ENCODE data around the gene TMEM163.

The TMEM163 gene

DNA sequence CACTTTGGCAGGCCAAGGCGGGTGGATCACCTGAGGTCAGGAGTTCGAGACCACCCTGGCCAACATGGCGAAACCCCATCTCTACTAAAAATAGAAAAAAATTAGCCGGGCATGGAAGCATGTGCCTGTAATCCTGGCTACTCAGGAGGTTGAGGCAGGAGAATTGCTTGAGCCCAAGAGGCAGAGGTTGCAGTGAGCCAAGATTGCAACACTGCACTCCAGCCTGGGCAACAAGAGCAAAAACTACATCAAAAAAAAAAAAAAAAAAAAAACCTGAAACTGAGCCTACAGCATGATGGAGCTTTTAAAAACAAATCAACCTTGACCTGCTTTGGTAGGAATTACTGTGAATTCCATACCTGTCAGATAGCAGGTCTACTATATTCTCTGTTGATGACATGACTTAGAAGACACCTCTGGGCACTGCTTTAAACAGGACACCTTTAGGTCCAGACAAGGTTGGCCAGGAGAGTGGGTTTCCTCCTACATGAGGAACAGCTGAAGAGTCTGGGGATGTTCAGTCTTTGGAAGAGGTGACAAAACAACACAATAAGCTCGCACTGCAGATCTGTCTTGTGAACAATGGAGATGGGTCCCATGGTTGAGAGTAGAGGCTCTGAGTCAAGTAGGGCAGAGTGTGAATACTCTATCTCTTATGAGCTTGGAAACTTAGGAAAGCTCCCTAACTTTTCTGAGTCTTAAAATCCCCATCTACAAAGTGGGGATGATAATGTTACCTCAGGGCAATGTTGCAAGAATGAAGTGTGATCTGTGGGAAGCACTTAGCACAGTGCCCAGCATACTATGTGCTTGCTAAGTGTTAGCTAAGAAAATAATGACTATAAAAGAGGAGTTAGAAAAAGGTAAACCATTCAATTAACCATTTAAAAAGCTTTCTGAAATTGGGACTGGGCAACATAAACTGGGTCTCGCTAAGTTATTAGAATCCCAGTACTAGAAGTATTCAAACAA lies 25.2 kb downstream of the TMEM163 start:
- DNase-seq (ENCODE audit: low read depth in 2 of 2), result no peak

DNA sequence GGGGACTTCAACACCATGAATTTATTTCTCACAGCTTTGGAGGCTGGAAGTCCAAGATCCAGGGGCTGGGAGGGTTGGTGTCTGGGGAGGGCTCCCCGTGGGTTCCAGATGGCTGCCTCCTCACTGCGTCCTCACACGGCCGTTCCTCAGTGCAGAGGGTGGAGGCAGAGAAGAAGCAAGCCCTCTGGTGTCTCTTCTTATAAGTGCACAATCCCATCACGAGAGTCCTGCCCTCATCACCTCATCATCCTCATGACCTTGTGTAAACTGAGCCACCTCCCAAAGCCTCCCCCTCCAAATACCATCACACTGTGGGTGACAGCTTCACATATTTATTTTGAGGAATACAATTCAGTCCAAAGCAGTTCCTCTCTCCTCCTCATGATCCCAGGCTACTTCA lies 26.3 kb downstream of the TMEM163 start:
- no peak for DNase-seq (ENCODE audit: low read depth in 2 of 2)

GRCh38 chr2:134690629-134691215 lies 28.1 kb downstream of the TMEM163 start:
- no peak for DNase-seq (ENCODE audit: low read depth in 2 of 2)

GRCh38 chr2:134689315-134689714 lies 29.5 kb downstream of the TMEM163 start:
- no peak for DNase-seq (ENCODE audit: low read depth in 2 of 2)

DNA sequence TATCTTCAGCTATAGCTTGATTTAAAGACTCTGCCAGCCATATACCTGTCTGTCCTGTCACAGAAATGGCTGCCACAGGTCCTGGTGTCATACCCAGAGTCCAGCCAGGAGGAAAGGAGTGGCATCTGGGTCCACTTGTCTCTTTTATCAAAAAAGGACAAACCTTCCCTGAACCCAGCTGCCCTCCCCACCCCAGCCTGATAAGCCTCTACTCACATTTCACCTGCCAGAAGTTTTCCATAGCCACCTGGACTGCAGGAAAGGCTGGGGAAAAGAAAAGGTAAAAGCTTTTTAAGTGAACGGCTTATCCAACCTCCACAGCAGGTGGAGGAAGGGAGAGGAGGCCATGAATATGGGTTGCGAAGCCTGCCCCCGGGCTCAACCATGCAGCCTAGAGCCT lies 32.8 kb downstream of the TMEM163 start:
- DNase-seq (ENCODE audit: low read depth in 2 of 2), result no peak

DNA sequence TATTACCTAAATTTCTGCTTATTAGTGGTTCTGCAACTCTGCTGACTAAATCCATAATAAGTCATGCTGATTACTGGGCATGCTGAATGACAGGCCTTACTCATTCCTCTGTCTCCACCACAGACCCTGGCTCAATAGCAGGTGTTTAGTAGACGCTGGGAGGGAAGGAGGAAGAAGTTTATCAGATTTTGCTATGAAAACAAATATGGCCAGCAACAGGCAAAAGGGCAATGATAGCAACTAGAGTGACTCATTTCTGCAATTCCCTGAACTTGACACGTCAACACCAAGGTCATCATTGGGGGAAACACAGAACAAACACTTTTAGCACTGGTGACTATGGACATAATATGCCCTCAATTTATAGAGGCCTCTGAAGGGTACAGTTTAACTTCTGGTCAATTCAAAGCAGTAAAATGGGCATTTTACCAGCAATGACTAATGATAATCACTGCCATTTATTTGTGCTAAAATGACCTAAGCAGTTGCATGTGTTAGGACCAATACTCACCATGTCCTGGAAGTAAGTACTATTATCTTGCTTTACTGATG lies 35.2 kb downstream of the TMEM163 start:
- no peak for DNase-seq (ENCODE audit: low read depth in 2 of 2)

- DNase-seq (ENCODE audit: low read depth in 2 of 2), result no peak
These were observed 36.1 kb downstream of the TMEM163 start for GRCh38 chr2:134682726-134683125.

DNA sequence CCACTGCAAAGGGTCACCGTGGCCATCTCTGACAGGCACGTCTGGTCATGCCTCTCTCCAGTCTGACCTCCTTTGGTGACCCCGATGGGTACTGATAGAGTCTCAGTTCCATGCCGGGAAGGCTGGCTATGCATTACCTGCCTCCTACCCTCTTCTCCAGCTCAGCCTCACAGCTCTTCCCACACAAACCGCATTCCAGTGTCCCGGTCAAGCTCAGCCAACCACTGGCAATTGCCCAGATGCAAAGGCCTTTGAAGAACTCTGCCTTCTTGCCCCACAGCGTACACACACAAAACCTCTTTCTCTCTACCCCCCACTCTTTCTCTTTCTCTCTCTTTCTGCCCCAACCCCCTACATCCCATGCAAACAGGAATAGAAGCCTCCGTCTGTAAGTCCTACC lies 37.6 kb downstream of the TMEM163 start:
- DNase-seq (ENCODE audit: low read depth in 2 of 2), result no peak

- no peak for DNase-seq (ENCODE audit: low read depth in 2 of 2)
These were observed 39.1 kb downstream of the TMEM163 start for GRCh38 chr2:134679745-134680144.

- no peak for DNase-seq (ENCODE audit: low read depth in 2 of 2)
These were observed 39.5 kb downstream of the TMEM163 start for GRCh38 chr2:134679294-134679693.

DNA sequence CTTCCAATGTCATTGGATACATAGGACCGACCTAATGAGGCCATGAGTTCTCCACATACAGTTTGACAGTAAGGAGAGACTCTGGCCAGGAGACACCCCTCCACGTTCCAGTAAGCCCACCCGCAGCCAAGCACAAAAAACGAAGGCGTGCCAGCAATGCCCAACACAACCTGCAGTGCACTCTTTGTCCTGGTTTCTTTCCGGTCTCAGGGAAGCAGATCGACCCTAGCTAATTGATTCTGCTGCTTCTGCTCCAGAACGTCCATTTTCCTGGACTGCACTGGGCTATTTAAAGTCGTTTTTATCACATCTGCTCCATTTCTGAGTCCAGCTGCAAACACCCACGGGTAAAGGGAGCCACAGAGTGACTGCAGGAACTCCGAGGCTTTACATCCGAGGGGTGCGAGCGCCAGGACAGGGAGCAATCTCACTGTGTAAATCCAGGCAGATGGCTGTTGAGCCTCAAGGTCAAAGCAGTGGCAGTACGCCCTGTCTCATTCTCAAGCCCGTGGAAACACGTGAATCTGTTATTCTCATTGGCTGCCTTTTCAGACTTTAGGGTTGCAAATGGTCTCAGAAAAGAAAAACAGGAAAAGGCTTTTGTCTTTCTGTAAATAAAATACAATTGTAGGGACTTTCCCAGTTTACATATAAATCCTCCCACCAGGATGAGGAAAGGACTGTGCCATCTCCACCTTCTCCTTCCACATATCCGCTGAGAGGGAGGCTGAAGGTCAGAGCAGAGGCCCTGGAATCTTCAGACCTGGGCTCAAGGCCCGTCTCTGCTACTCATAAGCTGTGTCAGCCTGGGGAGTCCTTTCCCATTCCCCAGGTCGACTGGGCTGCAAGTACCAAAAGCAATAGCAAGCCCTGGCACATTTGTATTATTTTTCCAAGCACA lies 40.7 kb downstream of the TMEM163 start:
- DNase-seq (ENCODE audit: low read depth in 2 of 2), result no peak

DNA sequence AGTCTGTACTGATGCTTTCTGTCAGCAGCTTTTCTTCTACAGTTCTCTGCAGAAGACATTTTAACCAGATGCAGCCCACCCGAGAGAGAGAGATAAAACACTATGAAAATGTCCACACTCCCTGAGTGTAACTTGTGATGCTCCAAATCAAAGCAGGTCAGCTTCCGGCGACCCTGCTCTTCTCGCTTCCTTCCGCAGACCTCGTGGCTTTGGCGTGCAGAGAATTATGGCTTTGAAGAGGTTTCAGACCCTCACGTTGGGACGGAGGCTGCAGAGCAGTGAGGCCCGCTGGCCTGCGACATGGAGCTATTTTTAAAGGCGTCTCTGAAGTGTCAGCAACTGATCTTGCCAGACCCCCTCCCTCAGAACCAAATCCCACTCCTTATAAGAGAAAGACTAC lies 41.8 kb downstream of the TMEM163 start:
- no peak for DNase-seq (ENCODE audit: low read depth in 2 of 2)

DNA sequence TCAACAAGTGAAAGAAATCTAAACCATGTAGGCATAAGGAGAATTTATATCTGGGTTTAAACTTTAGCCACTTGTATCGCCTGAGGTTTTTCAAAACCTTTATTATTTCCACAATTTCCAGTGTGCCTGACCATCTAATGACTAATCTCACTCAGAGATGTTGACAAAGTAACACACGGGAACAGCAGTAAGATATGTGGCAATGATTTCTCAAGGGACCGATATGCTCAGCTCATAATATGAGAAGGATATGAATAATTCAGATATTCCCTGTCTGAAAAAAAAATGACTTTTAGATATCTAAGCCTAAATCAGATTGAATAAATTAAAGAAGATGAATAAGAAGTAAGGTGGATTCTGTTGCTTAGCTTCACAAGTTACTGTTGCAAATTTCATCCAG lies 43.5 kb downstream of the TMEM163 start:
- no peak for DNase-seq (ENCODE audit: low read depth in 2 of 2)

DNA sequence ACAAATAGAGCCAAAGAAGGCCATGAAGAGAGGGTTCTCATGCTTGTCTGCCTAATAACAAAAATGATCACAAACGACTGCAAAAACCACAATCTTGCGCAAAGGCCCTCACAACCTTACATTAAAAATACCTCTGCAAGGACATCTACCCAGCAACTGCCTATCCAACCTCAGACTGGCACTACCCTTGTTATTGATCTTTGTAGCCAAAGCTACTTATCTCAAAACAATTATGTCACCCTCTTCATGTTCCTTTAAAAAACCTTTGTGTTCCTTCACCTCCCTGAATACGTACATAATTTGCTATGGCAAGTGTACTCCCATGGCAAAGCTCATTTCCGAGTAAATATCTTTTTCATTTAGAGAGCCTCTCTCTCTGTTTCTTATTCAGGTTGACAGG lies 44.1 kb downstream of the TMEM163 start:
- no peak for DNase-seq (ENCODE audit: low read depth in 2 of 2)

GRCh38 chr2:134671513-134671912 lies 47.3 kb downstream of the TMEM163 start:
- no peak for DNase-seq (ENCODE audit: low read depth in 2 of 2)

- no peak for DNase-seq (ENCODE audit: low read depth in 2 of 2)
These were observed 47.8 kb downstream of the TMEM163 start for GRCh38 chr2:134670955-134671354.

- no peak for DNase-seq (ENCODE audit: low read depth in 2 of 2)
These were observed 48.8 kb downstream of the TMEM163 start for GRCh38 chr2:134669731-134670669.

DNA sequence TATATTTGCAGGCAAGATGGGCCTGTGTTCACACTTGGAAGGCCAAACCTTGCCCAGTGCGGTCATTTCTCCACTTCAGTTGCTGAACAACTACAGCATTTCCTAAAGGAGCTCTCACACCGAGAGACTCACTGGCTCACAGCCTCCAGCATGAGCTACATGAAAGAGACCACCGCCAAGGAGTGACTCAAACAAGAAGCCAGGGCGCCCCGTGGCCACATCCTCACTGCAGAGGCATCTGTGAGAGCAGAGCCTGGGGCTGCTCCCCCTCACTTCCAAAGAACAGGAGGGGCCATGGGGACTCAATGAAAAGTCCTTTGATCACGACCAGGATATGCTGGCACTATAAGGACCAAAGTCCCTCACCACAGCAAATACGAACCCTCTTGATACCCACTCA lies 50.0 kb downstream of the TMEM163 start:
- no peak for DNase-seq (ENCODE audit: low read depth in 2 of 2)

DNA sequence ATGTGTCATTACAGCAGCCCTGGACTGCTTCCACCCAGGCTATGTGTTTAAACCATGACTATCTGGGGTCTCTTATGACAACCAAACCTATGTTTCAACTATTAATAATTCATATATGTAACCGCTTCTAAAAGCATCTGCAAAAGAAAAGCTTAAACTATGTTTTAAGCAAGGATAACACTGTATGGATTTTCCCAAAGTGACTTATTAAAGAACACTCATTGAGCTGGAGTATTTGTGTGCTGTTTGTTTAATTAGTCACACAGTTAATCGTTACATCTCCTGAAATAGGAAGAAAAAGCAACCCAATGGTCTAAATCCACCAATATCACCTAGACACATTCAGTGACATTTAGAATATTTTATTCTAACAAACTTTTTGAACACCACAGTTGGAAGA lies 51.3 kb downstream of the TMEM163 start:
- DNase-seq (ENCODE audit: low read depth in 2 of 2), result no peak

GRCh38 chr2:134667081-134667480 lies 51.7 kb downstream of the TMEM163 start:
- DNase-seq (ENCODE audit: low read depth in 2 of 2), result no peak
